GM23338 (cell line): ENCODE measurements around the gene TMEM208. TPM values are rescaled to one million over a fixed set of nuclear protein-coding genes. Genes with fewer than 3 reads are reported as not detected.

ENCODE experiments used
- ATAC-seq: fragments of 200-7000 bp; cut with Tn5 transposase; 3 replicates; pipeline ENCODE4 v1.9.1; 2020
- DNase-seq: peaks from one replicate; pipeline ENCODE4 v3.0.0-alpha.2; 2015; ENCODE audit warnings: low spot score
- H2AFZ ChIP-seq: fragments of 200-600 bp; sonication (generic); 2 replicates; pipeline ENCODE4 v1.8.0; 2016; ENCODE audit warnings: antibody characterized with exemption, mild to moderate bottlenecking, moderate library complexity
- H3F3A ChIP-seq: fragments of 200-600 bp; sonication (generic); replicated peaks from 2 replicates; pipeline ENCODE4 v1.8.0; 2017; ENCODE audit warnings: antibody characterized with exemption, mixed run types, low read depth
- H3K27ac ChIP-seq: fragments of 200-600 bp; sonication (generic); 2 replicates; pipeline ENCODE4 v1.6.1; 2016; ENCODE audit warnings: low read depth
- H3K27me3 ChIP-seq: fragments of 200-600 bp; sonication (generic); 2 replicates; pipeline ENCODE4 v1.8.0; 2016; ENCODE audit warnings: mild to moderate bottlenecking, mixed run types, moderate library complexity; ENCODE audit not compliant: insufficient read depth
- H3K36me3 ChIP-seq: fragments of 200-600 bp; sonication (generic); 2 replicates; pipeline ENCODE4 v1.8.0; 2016; ENCODE audit warnings: mild to moderate bottlenecking; ENCODE audit not compliant: insufficient read depth
- H3K4me1 ChIP-seq: fragments of 200-600 bp; sonication (generic); 2 replicates; pipeline ENCODE4 v1.8.0; 2016; ENCODE audit warnings: mild to moderate bottlenecking, moderate library complexity; ENCODE audit not compliant: insufficient read depth
- H3K4me2 ChIP-seq: fragments of 200-600 bp; sonication (generic); 2 replicates; pipeline ENCODE4 v1.7.1; 2017; ENCODE audit warnings: mixed run types
- H3K4me3 ChIP-seq: fragments of 200-600 bp; sonication (generic); 2 replicates; pipeline ENCODE4 v1.6.1; 2016; ENCODE audit warnings: mixed run types
- H3K79me2 ChIP-seq: fragments of 200-600 bp; sonication (generic); replicated peaks from 2 replicates; pipeline ENCODE4 v1.8.0; 2017; ENCODE audit warnings: mild to moderate bottlenecking; ENCODE audit not compliant: insufficient read depth
- H3K9me2 ChIP-seq: fragments of 200-600 bp; sonication (generic); 2 replicates; pipeline ENCODE4 v1.8.0; 2017; ENCODE audit not compliant: insufficient read depth
- H4K20me1 ChIP-seq: fragments of 200-600 bp; sonication (generic); replicated peaks from 2 replicates; pipeline ENCODE4 v1.8.0; 2017; ENCODE audit warnings: mild to moderate bottlenecking; ENCODE audit not compliant: insufficient read depth
- H3K27ac Mint-ChIP-seq: 2 replicates; pipeline ENCODE4 v1.8.0; 2020; ENCODE audit warnings: inconsistent platforms, mild to moderate bottlenecking, moderate library complexity, mixed read lengths
- H3K27me3 Mint-ChIP-seq: 3 replicates; pipeline ENCODE4 v1.8.0; 2022; ENCODE audit warnings: low read depth, mild to moderate bottlenecking, moderate library complexity, mixed read lengths, inconsistent platforms; ENCODE audit not compliant: insufficient read depth, poor library complexity
- H3K36me3 Mint-ChIP-seq: 3 replicates; pipeline ENCODE4 v1.8.0; 2021; ENCODE audit warnings: low read depth, mild to moderate bottlenecking, inconsistent platforms, moderate library complexity, mixed read lengths
- H3K4me1 Mint-ChIP-seq: 3 replicates; pipeline ENCODE4 v1.8.0; 2020; ENCODE audit warnings: mild to moderate bottlenecking, inconsistent platforms, mixed read lengths
- H3K4me3 Mint-ChIP-seq: 3 replicates; pipeline ENCODE4 v1.8.0; 2021; ENCODE audit warnings: moderate library complexity, mild to moderate bottlenecking, inconsistent platforms, mixed read lengths
- H3K9me3 Mint-ChIP-seq: 3 replicates; pipeline ENCODE4 v1.8.0; 2020; ENCODE audit warnings: moderate library complexity, mild to moderate bottlenecking, inconsistent platforms, mixed read lengths
- CREB1 ChIP-seq: fragments of 250-450 bp; sonication (Bioruptor Pico); IDR thresholded peaks from 2 replicates; pipeline ENCODE4 v1.5.0; 2020; ENCODE audit warnings: low read depth, mild to moderate bottlenecking, moderate library complexity
- EZH2 ChIP-seq: fragments of 200-600 bp; sonication (generic); IDR thresholded peaks from one replicate; pipeline ENCODE4 v1.8.0; 2017; ENCODE audit warnings: antibody characterized with exemption, mild to moderate bottlenecking, low read depth; ENCODE audit not compliant: unreplicated experiment
- EZH2phosphoT487 ChIP-seq: fragments of 200-600 bp; sonication (generic); IDR thresholded peaks from one replicate; pipeline ENCODE4 v1.8.1; 2018; ENCODE audit warnings: antibody characterized with exemption; ENCODE audit not compliant: unreplicated experiment
- JUNB ChIP-seq: IDR thresholded peaks from one replicate; pipeline ENCODE4 v1.6.1; 2016; ENCODE audit warnings: antibody characterized with exemption; ENCODE audit not compliant: unreplicated experiment
- NANOG ChIP-seq: IDR thresholded peaks from 2 replicates; pipeline ENCODE4 v1.6.1; 2016; ENCODE audit warnings: antibody characterized with exemption, borderline replicate concordance
- POLR2AphosphoS5 ChIP-seq: IDR thresholded peaks from 2 replicates; pipeline ENCODE4 v1.6.1; 2016; ENCODE audit warnings: antibody characterized with exemption, low read depth
- STAT1 ChIP-seq: IDR thresholded peaks from one replicate; pipeline ENCODE4 v1.6.1; 2016; ENCODE audit warnings: antibody characterized with exemption; ENCODE audit not compliant: unreplicated experiment
- ZNF114 ChIP-seq: fragments of 250-450 bp; sonication (Bioruptor Pico); IDR thresholded peaks from 2 replicates; pipeline ENCODE4 v1.5.0; 2020; ENCODE audit warnings: mild to moderate bottlenecking, moderate library complexity
- ZNF331 ChIP-seq: fragments of 250-450 bp; sonication (Bioruptor Pico); IDR thresholded peaks from 2 replicates; pipeline ENCODE4 v1.5.0; 2020; ENCODE audit warnings: low read depth, mild to moderate bottlenecking, moderate library complexity
- polyA plus RNA-seq: library from polyadenylated mRNA; unstranded; fragments of >200 nt; fragmentation: Nextera tagmentation; extraction: Ambion mirVana; gene quantifications from 2 replicates; pipeline ENCODE4 v1.2.1, GENCODE V29; 2016
- total RNA-seq: library from RNA; depleted of rRNA; stranded (reverse); fragments of >200 nt; shearing (Covaris generic); gene quantifications from 2 replicates; pipeline ENCODE4 v1.2.3, GENCODE V29; 2014
- TF ChIP-seq, protein P1 (sequence below): IDR thresholded peaks from 2 replicates; pipeline ENCODE4 v1.6.1; 2016; ENCODE audit warnings: antibody characterized with exemption
- TF ChIP-seq, protein P2 (sequence below): fragments of 250-450 bp; sonication (Bioruptor Pico); IDR thresholded peaks from 2 replicates; pipeline ENCODE4 v1.5.0; 2020; ENCODE audit warnings: mild to moderate bottlenecking, moderate library complexity
- TF ChIP-seq, protein P3 (sequence below), 2 experiments: fragments of 200-600 bp in 1 of 2; sonication (generic) in 1 of 2; conservative IDR thresholded peaks; 2 replicates each; pipeline versions ENCODE4 v1.5.1 to v1.6.1; 2016 to 2017; ENCODE audit warnings: antibody characterized with exemption in 2 of 2, low read depth in 2 of 2, mild to moderate bottlenecking in 2 of 2, moderate library complexity in 1 of 2
- TF ChIP-seq, protein P4 (sequence below): IDR thresholded peaks from one replicate; pipeline ENCODE4 v1.6.1; 2018; ENCODE audit warnings: antibody characterized with exemption; ENCODE audit not compliant: unreplicated experiment

Gene TMEM208
- total and polyA plus RNA-seq, 2 experiments from 2014 or later = 23.2 to 82.3 TPM

DNA sequence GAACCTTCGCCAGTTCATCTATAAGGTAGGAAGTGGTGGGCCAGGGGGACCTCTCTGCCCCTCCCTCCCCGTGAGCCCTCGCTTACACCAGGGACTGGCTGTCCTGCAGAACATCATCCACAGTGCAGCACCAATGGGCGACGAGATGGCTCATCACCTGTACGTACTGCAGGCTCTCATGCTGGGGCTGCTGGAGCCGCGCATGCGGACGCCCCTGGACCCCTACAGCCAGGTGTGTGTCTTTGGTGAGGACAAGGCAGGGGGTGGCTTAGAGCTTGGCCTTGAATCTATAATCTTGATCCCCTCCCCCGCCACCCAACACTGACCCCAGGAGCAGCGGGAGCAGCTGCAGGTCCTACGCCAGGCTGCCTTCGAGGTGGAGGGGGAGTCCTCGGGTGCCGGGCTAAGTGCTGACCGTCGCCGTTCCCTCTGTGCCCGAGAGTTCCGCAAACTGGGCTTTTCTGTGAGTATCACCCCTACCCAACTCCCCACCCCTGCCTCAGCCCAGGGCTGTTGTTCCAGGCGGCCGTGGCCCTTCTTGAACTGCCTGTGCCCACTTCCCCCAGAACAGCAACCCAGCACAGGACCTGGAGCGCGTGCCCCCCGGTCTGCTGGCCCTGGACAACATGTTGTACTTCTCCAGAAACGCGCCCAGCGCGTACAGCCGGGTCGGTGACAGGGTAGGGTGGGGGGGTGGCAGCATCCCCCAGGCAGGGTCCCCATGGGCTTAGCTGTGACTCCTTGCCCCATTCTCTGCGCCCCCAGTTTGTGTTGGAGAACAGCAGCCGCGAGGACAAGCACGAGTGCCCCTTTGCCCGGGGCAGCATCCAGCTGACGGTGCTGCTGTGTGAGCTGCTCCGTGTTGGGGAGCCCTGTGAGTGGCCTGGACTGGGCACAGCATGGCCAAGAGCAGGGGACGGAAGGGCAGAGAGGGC, 25.3 kb upstream of the TMEM208 start:
- Histone ChIP-seq H3K27me3 (no peaks in the 10 kb centered on the region), H2AFZ (no peak overlapping the region), H3F3A (peaks cover 13% of the 10 kb centered on the region; the same call in 1 of the 2 replicates), H3K4me1 (peaks cover 9% of the 10 kb centered on the region), H3K79me2 (no peaks in the 10 kb centered on the region), H3K4me2 (no peak overlapping the region), H3K36me3 (peaks cover 2% of the 10 kb centered on the region; the same call in 1 of the 2 replicates), H3K27ac (no peak overlapping the region), H3K9me2 (no peaks in the 10 kb centered on the region), H3K4me3 (no peak overlapping the region), H4K20me1 (peaks cover 4% of the 10 kb centered on the region; the same call in 1 of the 2 replicates)
- no peak overlapping the region for H3K27ac Mint-ChIP-seq
- no peak for DNase-seq
- no peaks in the 10 kb centered on the region for H3K9me3 Mint-ChIP-seq
- H3K4me1 Mint-ChIP-seq = peaks cover 6% of the 10 kb centered on the region
- TF ChIP-seq EZH2 (no peak), CREB1 (no peak), ZNF331 (CRISPR knock-in tag) (no peak), NANOG (no peak), EZH2phosphoT487 (no peak), JUNB (no peak), ZNF114 (no peak), POLR2AphosphoS5 (no peak), STAT1 (no peak)
- TF ChIP-seq, protein P1, sequence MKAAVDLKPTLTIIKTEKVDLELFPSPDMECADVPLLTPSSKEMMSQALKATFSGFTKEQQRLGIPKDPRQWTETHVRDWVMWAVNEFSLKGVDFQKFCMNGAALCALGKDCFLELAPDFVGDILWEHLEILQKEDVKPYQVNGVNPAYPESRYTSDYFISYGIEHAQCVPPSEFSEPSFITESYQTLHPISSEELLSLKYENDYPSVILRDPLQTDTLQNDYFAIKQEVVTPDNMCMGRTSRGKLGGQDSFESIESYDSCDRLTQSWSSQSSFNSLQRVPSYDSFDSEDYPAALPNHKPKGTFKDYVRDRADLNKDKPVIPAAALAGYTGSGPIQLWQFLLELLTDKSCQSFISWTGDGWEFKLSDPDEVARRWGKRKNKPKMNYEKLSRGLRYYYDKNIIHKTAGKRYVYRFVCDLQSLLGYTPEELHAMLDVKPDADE = no peak
- TF ChIP-seq, protein P2, sequence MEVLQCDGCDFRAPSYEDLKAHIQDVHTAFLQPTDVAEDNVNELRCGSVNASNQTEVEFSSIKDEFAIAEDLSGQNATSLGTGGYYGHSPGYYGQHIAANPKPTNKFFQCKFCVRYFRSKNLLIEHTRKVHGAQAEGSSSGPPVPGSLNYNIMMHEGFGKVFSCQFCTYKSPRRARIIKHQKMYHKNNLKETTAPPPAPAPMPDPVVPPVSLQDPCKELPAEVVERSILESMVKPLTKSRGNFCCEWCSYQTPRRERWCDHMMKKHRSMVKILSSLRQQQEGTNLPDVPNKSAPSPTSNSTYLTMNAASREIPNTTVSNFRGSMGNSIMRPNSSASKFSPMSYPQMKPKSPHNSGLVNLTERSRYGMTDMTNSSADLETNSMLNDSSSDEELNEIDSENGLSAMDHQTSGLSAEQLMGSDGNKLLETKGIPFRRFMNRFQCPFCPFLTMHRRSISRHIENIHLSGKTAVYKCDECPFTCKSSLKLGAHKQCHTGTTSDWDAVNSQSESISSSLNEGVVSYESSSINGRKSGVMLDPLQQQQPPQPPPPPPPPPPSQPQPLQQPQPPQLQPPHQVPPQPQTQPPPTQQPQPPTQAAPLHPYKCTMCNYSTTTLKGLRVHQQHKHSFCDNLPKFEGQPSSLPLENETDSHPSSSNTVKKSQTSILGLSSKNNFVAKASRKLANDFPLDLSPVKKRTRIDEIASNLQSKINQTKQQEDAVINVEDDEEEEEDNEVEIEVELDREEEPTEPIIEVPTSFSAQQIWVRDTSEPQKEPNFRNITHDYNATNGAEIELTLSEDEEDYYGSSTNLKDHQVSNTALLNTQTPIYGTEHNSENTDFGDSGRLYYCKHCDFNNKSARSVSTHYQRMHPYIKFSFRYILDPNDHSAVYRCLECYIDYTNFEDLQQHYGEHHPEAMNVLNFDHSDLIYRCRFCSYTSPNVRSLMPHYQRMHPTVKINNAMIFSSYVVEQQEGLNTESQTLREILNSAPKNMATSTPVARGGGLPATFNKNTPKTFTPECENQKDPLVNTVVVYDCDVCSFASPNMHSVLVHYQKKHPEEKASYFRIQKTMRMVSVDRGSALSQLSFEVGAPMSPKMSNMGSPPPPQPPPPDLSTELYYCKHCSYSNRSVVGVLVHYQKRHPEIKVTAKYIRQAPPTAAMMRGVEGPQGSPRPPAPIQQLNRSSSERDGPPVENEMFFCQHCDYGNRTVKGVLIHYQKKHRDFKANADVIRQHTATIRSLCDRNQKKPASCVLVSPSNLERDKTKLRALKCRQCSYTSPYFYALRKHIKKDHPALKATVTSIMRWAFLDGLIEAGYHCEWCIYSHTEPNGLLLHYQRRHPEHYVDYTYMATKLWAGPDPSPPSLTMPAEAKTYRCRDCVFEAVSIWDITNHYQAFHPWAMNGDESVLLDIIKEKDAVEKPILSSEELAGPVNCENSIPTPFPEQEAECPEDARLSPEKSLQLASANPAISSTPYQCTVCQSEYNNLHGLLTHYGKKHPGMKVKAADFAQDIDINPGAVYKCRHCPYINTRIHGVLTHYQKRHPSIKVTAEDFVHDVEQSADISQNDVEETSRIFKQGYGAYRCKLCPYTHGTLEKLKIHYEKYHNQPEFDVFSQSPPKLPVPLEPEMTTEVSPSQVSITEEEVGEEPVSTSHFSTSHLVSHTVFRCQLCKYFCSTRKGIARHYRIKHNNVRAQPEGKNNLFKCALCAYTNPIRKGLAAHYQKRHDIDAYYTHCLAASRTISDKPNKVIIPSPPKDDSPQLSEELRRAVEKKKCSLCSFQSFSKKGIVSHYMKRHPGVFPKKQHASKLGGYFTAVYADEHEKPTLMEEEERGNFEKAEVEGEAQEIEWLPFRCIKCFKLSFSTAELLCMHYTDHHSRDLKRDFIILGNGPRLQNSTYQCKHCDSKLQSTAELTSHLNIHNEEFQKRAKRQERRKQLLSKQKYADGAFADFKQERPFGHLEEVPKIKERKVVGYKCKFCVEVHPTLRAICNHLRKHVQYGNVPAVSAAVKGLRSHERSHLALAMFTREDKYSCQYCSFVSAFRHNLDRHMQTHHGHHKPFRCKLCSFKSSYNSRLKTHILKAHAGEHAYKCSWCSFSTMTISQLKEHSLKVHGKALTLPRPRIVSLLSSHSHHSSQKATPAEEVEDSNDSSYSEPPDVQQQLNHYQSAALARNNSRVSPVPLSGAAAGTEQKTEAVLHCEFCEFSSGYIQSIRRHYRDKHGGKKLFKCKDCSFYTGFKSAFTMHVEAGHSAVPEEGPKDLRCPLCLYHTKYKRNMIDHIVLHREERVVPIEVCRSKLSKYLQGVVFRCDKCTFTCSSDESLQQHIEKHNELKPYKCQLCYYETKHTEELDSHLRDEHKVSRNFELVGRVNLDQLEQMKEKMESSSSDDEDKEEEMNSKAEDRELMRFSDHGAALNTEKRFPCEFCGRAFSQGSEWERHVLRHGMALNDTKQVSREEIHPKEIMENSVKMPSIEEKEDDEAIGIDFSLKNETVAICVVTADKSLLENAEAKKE (CRISPR knock-in tag) = no peak
- TF ChIP-seq, protein P3, sequence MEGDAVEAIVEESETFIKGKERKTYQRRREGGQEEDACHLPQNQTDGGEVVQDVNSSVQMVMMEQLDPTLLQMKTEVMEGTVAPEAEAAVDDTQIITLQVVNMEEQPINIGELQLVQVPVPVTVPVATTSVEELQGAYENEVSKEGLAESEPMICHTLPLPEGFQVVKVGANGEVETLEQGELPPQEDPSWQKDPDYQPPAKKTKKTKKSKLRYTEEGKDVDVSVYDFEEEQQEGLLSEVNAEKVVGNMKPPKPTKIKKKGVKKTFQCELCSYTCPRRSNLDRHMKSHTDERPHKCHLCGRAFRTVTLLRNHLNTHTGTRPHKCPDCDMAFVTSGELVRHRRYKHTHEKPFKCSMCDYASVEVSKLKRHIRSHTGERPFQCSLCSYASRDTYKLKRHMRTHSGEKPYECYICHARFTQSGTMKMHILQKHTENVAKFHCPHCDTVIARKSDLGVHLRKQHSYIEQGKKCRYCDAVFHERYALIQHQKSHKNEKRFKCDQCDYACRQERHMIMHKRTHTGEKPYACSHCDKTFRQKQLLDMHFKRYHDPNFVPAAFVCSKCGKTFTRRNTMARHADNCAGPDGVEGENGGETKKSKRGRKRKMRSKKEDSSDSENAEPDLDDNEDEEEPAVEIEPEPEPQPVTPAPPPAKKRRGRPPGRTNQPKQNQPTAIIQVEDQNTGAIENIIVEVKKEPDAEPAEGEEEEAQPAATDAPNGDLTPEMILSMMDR (conservative IDR thresholded peaks at IDR 0.05; ENCODE audit: low read depth in 2 of 2) = no peak
- TF ChIP-seq, protein P4, sequence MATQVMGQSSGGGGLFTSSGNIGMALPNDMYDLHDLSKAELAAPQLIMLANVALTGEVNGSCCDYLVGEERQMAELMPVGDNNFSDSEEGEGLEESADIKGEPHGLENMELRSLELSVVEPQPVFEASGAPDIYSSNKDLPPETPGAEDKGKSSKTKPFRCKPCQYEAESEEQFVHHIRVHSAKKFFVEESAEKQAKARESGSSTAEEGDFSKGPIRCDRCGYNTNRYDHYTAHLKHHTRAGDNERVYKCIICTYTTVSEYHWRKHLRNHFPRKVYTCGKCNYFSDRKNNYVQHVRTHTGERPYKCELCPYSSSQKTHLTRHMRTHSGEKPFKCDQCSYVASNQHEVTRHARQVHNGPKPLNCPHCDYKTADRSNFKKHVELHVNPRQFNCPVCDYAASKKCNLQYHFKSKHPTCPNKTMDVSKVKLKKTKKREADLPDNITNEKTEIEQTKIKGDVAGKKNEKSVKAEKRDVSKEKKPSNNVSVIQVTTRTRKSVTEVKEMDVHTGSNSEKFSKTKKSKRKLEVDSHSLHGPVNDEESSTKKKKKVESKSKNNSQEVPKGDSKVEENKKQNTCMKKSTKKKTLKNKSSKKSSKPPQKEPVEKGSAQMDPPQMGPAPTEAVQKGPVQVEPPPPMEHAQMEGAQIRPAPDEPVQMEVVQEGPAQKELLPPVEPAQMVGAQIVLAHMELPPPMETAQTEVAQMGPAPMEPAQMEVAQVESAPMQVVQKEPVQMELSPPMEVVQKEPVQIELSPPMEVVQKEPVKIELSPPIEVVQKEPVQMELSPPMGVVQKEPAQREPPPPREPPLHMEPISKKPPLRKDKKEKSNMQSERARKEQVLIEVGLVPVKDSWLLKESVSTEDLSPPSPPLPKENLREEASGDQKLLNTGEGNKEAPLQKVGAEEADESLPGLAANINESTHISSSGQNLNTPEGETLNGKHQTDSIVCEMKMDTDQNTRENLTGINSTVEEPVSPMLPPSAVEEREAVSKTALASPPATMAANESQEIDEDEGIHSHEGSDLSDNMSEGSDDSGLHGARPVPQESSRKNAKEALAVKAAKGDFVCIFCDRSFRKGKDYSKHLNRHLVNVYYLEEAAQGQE = no peak
- no peak overlapping the region for H3K4me3 Mint-ChIP-seq
- H3K36me3 Mint-ChIP-seq = peaks cover 19% of the 10 kb centered on the region
- no peak for ATAC-seq
- H3K27me3 Mint-ChIP-seq = peaks cover 15% of the 10 kb centered on the region
